ENCODE measurements around the gene GALNT12.

DNA sequence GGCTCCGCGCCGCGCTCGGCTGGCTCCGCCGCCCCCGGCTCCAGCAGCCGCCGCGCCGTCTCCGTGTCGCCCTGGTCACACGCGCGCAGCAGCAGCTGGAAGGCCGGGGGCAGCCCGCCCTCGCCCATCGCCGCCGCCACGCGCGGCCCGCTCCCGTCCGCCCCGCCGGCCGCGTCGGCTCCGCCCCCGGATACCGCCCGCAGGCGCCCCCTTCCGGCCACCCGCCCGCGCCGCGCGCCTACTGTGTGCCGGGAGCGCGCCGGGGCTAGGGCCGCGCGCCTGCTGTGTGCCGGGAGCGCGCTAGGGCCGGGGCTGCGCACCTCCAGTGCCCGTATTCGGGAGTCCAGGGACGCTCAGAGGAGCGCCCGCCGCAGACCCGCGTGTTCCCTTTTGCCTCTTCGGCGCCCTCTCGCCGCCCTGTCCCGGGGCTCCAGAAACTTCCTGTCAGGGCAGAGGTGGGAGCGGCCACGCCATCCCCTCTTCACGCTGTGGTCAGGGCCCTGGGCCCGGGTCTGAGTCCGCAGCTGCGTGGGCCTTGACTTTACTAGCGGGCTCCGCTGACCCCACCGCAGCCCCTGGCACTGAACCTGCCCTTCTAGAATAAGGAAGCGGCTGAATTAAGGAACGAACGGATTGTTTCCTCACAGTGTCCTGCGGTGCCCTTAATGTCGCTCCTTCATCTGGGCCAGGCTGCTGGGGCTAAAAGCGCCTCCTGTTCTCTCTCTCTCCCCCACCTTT is 10.9 kb upstream of the GALNT12 start, which contains the start of gene ANKS6:
- TF ChIP-seq, protein P1, sequence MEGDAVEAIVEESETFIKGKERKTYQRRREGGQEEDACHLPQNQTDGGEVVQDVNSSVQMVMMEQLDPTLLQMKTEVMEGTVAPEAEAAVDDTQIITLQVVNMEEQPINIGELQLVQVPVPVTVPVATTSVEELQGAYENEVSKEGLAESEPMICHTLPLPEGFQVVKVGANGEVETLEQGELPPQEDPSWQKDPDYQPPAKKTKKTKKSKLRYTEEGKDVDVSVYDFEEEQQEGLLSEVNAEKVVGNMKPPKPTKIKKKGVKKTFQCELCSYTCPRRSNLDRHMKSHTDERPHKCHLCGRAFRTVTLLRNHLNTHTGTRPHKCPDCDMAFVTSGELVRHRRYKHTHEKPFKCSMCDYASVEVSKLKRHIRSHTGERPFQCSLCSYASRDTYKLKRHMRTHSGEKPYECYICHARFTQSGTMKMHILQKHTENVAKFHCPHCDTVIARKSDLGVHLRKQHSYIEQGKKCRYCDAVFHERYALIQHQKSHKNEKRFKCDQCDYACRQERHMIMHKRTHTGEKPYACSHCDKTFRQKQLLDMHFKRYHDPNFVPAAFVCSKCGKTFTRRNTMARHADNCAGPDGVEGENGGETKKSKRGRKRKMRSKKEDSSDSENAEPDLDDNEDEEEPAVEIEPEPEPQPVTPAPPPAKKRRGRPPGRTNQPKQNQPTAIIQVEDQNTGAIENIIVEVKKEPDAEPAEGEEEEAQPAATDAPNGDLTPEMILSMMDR (IDR thresholded peaks at IDR 0.05; ENCODE audit: poor library complexity), result peak; percentile 51
- TF ChIP-seq EZH2 (IDR thresholded peaks at IDR 0.05; ENCODE audit: borderline replicate concordance), result no peak

Measured in hepatocyte (in vitro differentiated cells).